HepG2 (cell line): ENCODE data around the gene FGF3. TPM values are rescaled to one million over a fixed set of nuclear protein-coding genes. Genes with fewer than 3 reads are reported as not detected.

Experiments used
- ATAC-seq: fragments of 200-7000 bp; cut with Tn5 transposase; 3 replicates; pipeline ENCODE4 v1.9.1; 2020; ENCODE audit warnings: mild to moderate bottlenecking, moderate library complexity
- BruUV-seq: library from RNA; stranded (reverse); fragments of 400-500 nt; replicated peaks from 2 replicates; lab custom pipeline; 2021; lab: Mats Ljungman, UMichigan
- CTCF ChIA-PET: fragments of 300-600 bp; formaldehyde crosslinking; extraction: SDS; loops from one replicate; lab custom pipeline; 2021; ENCODE audit warnings: low total read pairs, inconsistent platforms, low intra/inter-chr PET ratio; lab: Yijun Ruan, JAX
- POLR2A ChIA-PET: fragments of 350-600 bp; sonication (Branson Sonifier 250); formaldehyde crosslinking; loops from one replicate; lab custom pipeline; 2020; ENCODE audit warnings: antibody characterized with exemption, inconsistent platforms; lab: Yijun Ruan, JAX
- DNase-seq: peaks from one replicate; pipeline ENCODE4 v3.0.0-alpha.2; 2015; ENCODE audit warnings: low spot score
- FAIRE-seq: peaks from 3 replicates; lab custom pipeline; 2011; peaks lifted over from hg19 to GRCh38; lab: Jason Lieb, UNC
- H2AFZ ChIP-seq: one replicate; pipeline ENCODE4 v1.6.1; 2011; ENCODE audit warnings: low read length, inconsistent platforms
- H3K27ac ChIP-seq: fragments of 300-600 bp; 3 replicates; pipeline ENCODE4 v1.8.0; 2011; ENCODE audit warnings: mixed run types, mild to moderate bottlenecking, mixed read lengths, low read length, inconsistent platforms; ENCODE audit not compliant: insufficient read depth; ENCODE audit errors: extremely low read length
- H3K27me3 ChIP-seq, 2 experiments: fragments of 200-600 bp in 1 of 2; 2 replicates in 1 of 2; 3 replicates in 1 of 2; pipeline versions ENCODE4 v1.6.0 to v1.8.0; 2011; ENCODE audit warnings: low read length in 2 of 2, mild to moderate bottlenecking in 2 of 2, moderate library complexity in 2 of 2, inconsistent platforms in 1 of 2; ENCODE audit not compliant: insufficient read depth in 2 of 2, control insufficient read depth in 1 of 2
- H3K36me3 ChIP-seq, 2 experiments: fragments of 200-600 bp in 1 of 2; replicated peaks in 1 of 2; 2 replicates in 1 of 2; 3 replicates in 1 of 2; pipeline versions ENCODE4 v1.5.1 to v1.8.0; 2011; ENCODE audit warnings: low read length in 2 of 2, inconsistent platforms in 1 of 2; ENCODE audit not compliant: insufficient read depth in 2 of 2, control insufficient read depth in 1 of 2
- H3K4me1 ChIP-seq: 2 replicates; pipeline ENCODE4 v1.5.1; 2012; ENCODE audit warnings: low read length, inconsistent platforms; ENCODE audit not compliant: insufficient read depth
- H3K4me2 ChIP-seq: 2 replicates; pipeline ENCODE4 v1.6.0; 2011; ENCODE audit warnings: low read depth, low read length, inconsistent platforms
- H3K4me3 ChIP-seq, 3 experiments: fragments of 200-600 bp in 1 of 3; sonication (generic), shearing (Covaris generic) in 1 of 3; replicated peaks in 1 of 3; 2 replicates each; pipeline ENCODE4 v1.5.1; 2011 to 2016; ENCODE audit warnings: low read length in 3 of 3, inconsistent platforms in 2 of 3, low read depth in 2 of 3, mild to moderate bottlenecking in 2 of 3, control low read depth in 1 of 3, mixed read lengths in 1 of 3; ENCODE audit not compliant: insufficient read depth in 1 of 3
- H3K79me2 ChIP-seq: one replicate; pipeline ENCODE4 v1.6.1; 2011; ENCODE audit warnings: low read length, inconsistent platforms; ENCODE audit not compliant: insufficient read depth
- H3K9ac ChIP-seq: 2 replicates; pipeline ENCODE4 v1.6.0; 2011; ENCODE audit warnings: mild to moderate bottlenecking, low read depth, low read length, inconsistent platforms; ENCODE audit not compliant: insufficient read depth
- H3K9me3 ChIP-seq: 2 replicates; pipeline ENCODE4 v1.5.1; 2012; ENCODE audit warnings: mild to moderate bottlenecking, low read length
- H4K20me1 ChIP-seq: 2 replicates; pipeline ENCODE4 v1.6.0; 2011; ENCODE audit warnings: inconsistent platforms, mild to moderate bottlenecking, low read length, moderate library complexity; ENCODE audit not compliant: insufficient read depth
- ARID3A ChIP-seq: IDR thresholded peaks from 2 replicates; pipeline ENCODE4 v1.6.1; 2012; ENCODE audit warnings: low read depth, low read length, improper control_type of control experiment
- CENPT ChIP-seq: sonication (generic); formaldehyde crosslinking; IDR thresholded peaks from 2 replicates; pipeline ENCODE4 v1.8.0; 2022; ENCODE audit warnings: low read depth, mild to moderate bottlenecking, moderate library complexity, missing genetic modification reagents
- MED1 ChIP-seq: sonication (generic); formaldehyde crosslinking; IDR thresholded peaks from 2 replicates; pipeline ENCODE4 v1.4.0; 2020; ENCODE audit warnings: missing genetic modification reagents
- MIER3 ChIP-seq: IDR thresholded peaks from 2 replicates; pipeline ENCODE4 v1.6.1; 2016; ENCODE audit warnings: missing compliant biosample characterization, borderline replicate concordance
- PHF20 ChIP-seq: sonication (generic); formaldehyde crosslinking; IDR thresholded peaks from 2 replicates; pipeline ENCODE4 v1.5.0; 2020; ENCODE audit warnings: mild to moderate bottlenecking, missing genetic modification reagents
- SP5 ChIP-seq: IDR thresholded peaks from 2 replicates; pipeline ENCODE4 v1.6.1; 2016; ENCODE audit warnings: low read depth, borderline replicate concordance
- USF2 ChIP-seq, 2 experiments: sonication (generic) in 1 of 2; formaldehyde crosslinking in 1 of 2; IDR thresholded peaks; 2 replicates each; pipeline versions ENCODE4 v1.5.1 to v1.6.1; 2011 to 2020; ENCODE audit warnings: borderline replicate concordance in 1 of 2, low read depth in 1 of 2, low read length in 1 of 2, mild to moderate bottlenecking in 1 of 2, missing genetic modification reagents in 1 of 2, moderate library complexity in 1 of 2
- ZFP90 ChIP-seq: sonication (generic); formaldehyde crosslinking; IDR thresholded peaks from 2 replicates; pipeline ENCODE4 v1.8.0; 2022; ENCODE audit warnings: missing genetic modification reagents, mild to moderate bottlenecking, inconsistent platforms, borderline replicate concordance
- ZNF20 ChIP-seq: sonication (generic); formaldehyde crosslinking; IDR thresholded peaks from 2 replicates; pipeline ENCODE4 v1.4.0; 2020; ENCODE audit warnings: mild to moderate bottlenecking, moderate library complexity, missing genetic modification reagents
- ZNF205 ChIP-seq: IDR thresholded peaks from 2 replicates; pipeline ENCODE4 v1.6.1; 2018; ENCODE audit warnings: missing biosample characterization, missing genetic modification reagents
- ZNF24 ChIP-seq: fragments of 450-650 bp; IDR thresholded peaks from 2 replicates; pipeline ENCODE4 v1.6.1; 2017; ENCODE audit warnings: antibody characterized with exemption, mild to moderate bottlenecking
- ZNF3 ChIP-seq: IDR thresholded peaks from 2 replicates; pipeline ENCODE4 v1.7.0; 2017; ENCODE audit warnings: inconsistent platforms
- ZNF878 ChIP-seq: sonication (generic); formaldehyde crosslinking; IDR thresholded peaks from 2 replicates; pipeline ENCODE4 v1.8.1; 2023; ENCODE audit warnings: mild to moderate bottlenecking, missing genetic modification reagents, moderate library complexity
- WGBS: methylation state at CpG from one replicate; pipeline ENCODE4 v1.1.6; 2017; ENCODE audit warnings: low lambda C conversion rate; 5-methylcytosine and 5-hydroxymethylcytosine counted together
- in situ Hi-C: cut with HindIII; loops from 2 replicates; pipeline ENCODE4 v1.10.0; 2017; ENCODE audit warnings: low pct_unique_long_range_greater_than_20kb; ENCODE audit not compliant: extremely low pct_ligation_motif_present
- intact Hi-C: fragments of 100-400 bp; cut with micrococcal nuclease; formaldehyde crosslinking; loops from one replicate; pipeline ENCODE4 v1.10.0; 2022; ENCODE audit not compliant: unreplicated experiment
- polyA plus RNA-seq, 8 experiments: library from polyadenylated mRNA; depleted of rRNA in 3 of 8; stranded (reverse) in 7 of 8; unstranded in 1 of 8; fragments of >200 nt; fragmentation: Illumina TruSeq in 4 of 8; extraction: Trizol in 4 of 8; gene quantifications; 2 replicates each; pipeline versions ENCODE4 v1.2.1 to v1.2.3, GENCODE V29; 2011 to 2016; ENCODE audit warnings: low read depth in 4 of 8, missing spikeins in 1 of 8, mixed read lengths in 1 of 8; ENCODE audit not compliant: insufficient read depth in 1 of 8
- total RNA-seq, 5 experiments: library from RNA; depleted of rRNA; stranded (reverse); fragments of >200 nt; fragmentation: Illumina TruSeq; extraction: Trizol; gene quantifications; 2 replicates each; pipeline ENCODE4 v1.2.3, GENCODE V29; 2016; ENCODE audit warnings: low read depth in 1 of 5
- TF ChIP-seq, protein P1 (sequence below): sonication (generic); formaldehyde crosslinking; IDR thresholded peaks from 2 replicates; pipeline ENCODE4 v1.5.0; 2020; ENCODE audit warnings: mild to moderate bottlenecking, missing genetic modification reagents
- TF ChIP-seq, protein P2 (sequence below): sonication (generic); formaldehyde crosslinking; IDR thresholded peaks from 2 replicates; pipeline ENCODE4 v1.4.0; 2020; ENCODE audit warnings: missing genetic modification reagents, borderline replicate concordance

Gene FGF3
- total and polyA plus RNA-seq, 2 of the 13 experiments (the other 11 are each of a cell fraction or from before 2014, with no cell fraction given), result not detected

GRCh38 chr11:69828971-69829344 lies 9.7 kb upstream of the FGF3 start:
- FAIRE-seq (peak; percentile 32), DNase-seq (no peak), ATAC-seq (peak; percentile 74)
- Histone ChIP-seq H3K4me1 (peaks cover 17% of the 10 kb centered on the region), H2AFZ (no peak overlapping the region), H3K36me3 (no peaks in the 10 kb centered on the region), H3K27me3 (peaks cover 2 to 18% of the 10 kb centered on the region in 2 experiments; a peak in 3 of 5 replicates), H4K20me1 (no peaks in the 10 kb centered on the region), H3K9me3 (no peaks in the 10 kb centered on the region), H3K79me2 (no peaks in the 10 kb centered on the region), H3K27ac (no peak overlapping the region), H3K4me3 (no peak overlapping the region; a peak in 1 of 6 replicates), H3K4me2 (peak overlapping the region; percentile 46), H3K9ac (no peak overlapping the region)
- in situ Hi-C loops, result no loop called here
- CTCF ChIA-PET, result no interaction called here
- POLR2A ChIA-PET, result no interaction called here
- no TSS peak for BruUV-seq
- 0% methylated on average over 6 of the region's 6 CpGs for WGBS
- intact Hi-C loops, result no loop called here
- TF ChIP-seq SP5 (CRISPR knock-in tag) (peak; percentile 46; the same call in 1 of the 2 replicates), ZNF3 (no peak), CENPT (no peak), MED1 (no peak), ZNF24 (no peak), MIER3 (CRISPR knock-in tag) (no peak), ZFP90 (CRISPR knock-in tag) (no peak), ZNF205 (no peak), PHF20 (CRISPR knock-in tag) (no peak), ZNF878 (CRISPR knock-in tag) (no peak), ARID3A (no peak), USF2 (IDR thresholded peaks at IDR 0.05; ENCODE audit: low read depth, low read length) (no peak), USF2 (CRISPR knock-in tag; IDR thresholded peaks at IDR 0.05; ENCODE audit: borderline replicate concordance) (no peak), ZNF20 (CRISPR knock-in tag) (no peak)
- TF ChIP-seq, protein P1, sequence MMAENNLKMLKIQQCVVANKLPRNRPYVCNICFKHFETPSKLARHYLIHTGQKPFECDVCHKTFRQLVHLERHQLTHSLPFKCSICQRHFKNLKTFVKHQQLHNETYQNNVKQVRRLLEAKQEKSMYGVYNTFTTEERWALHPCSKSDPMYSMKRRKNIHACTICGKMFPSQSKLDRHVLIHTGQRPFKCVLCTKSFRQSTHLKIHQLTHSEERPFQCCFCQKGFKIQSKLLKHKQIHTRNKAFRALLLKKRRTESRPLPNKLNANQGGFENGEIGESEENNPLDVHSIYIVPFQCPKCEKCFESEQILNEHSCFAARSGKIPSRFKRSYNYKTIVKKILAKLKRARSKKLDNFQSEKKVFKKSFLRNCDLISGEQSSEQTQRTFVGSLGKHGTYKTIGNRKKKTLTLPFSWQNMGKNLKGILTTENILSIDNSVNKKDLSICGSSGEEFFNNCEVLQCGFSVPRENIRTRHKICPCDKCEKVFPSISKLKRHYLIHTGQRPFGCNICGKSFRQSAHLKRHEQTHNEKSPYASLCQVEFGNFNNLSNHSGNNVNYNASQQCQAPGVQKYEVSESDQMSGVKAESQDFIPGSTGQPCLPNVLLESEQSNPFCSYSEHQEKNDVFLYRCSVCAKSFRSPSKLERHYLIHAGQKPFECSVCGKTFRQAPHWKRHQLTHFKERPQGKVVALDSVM, result no peak
- TF ChIP-seq, protein P2, sequence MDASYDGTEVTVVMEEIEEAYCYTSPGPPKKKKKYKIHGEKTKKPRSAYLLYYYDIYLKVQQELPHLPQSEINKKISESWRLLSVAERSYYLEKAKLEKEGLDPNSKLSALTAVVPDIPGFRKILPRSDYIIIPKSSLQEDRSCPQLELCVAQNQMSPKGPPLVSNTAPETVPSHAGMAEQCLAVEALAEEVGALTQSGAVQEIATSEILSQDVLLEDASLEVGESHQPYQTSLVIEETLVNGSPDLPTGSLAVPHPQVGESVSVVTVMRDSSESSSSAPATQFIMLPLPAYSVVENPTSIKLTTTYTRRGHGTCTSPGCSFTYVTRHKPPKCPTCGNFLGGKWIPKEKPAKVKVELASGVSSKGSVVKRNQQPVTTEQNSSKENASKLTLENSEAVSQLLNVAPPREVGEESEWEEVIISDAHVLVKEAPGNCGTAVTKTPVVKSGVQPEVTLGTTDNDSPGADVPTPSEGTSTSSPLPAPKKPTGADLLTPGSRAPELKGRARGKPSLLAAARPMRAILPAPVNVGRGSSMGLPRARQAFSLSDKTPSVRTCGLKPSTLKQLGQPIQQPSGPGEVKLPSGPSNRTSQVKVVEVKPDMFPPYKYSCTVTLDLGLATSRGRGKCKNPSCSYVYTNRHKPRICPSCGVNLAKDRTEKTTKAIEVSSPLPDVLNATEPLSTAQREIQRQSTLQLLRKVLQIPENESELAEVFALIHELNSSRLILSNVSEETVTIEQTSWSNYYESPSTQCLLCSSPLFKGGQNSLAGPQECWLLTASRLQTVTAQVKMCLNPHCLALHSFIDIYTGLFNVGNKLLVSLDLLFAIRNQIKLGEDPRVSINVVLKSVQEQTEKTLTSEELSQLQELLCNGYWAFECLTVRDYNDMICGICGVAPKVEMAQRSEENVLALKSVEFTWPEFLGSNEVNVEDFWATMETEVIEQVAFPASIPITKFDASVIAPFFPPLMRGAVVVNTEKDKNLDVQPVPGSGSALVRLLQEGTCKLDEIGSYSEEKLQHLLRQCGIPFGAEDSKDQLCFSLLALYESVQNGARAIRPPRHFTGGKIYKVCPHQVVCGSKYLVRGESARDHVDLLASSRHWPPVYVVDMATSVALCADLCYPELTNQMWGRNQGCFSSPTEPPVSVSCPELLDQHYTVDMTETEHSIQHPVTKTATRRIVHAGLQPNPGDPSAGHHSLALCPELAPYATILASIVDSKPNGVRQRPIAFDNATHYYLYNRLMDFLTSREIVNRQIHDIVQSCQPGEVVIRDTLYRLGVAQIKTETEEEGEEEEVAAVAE, result no peak
